Measurements from ENCODE around the gene BICC1. TPM values are rescaled to one million over a fixed set of nuclear protein-coding genes. Genes with fewer than 3 reads are reported as not detected.

BICC1 gene
- total RNA-seq, 1 donor from 2014 or later, result 0.12 TPM

DNA sequence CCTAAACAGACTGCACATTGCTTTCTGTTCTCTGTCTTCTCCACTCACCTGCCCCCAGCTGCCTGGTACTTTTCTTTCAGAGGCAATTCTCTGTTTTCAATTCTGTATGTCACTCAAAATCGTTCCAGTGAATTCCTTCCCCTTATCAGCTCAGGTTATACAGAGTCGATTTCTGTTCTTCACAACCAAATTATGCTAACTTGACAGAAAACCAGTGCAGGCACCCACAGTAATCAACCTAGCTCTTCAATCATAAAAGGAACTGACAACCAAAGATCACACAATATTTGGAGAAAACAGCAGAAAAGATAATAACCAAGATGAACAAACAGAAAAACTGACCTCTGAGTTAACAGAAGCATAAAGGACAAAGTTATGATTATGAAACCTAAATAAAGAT lies 360.5 kb downstream of the BICC1 start:
- TF ChIP-seq CTCF (IDR thresholded peaks at IDR 0.05; ENCODE audit: partially characterized antibody, unreplicated experiment), result no peak
- H3K27ac Mint-ChIP-seq (ENCODE audit: unreplicated experiment), result no peak overlapping the region
- H3K9me3 Mint-ChIP-seq (ENCODE audit: unreplicated experiment), result no peaks in the 10 kb centered on the region
- H3K4me3 Mint-ChIP-seq (ENCODE audit: unreplicated experiment), result no peak overlapping the region
- no peaks in the 10 kb centered on the region for H3K4me1 Mint-ChIP-seq (ENCODE audit: low read depth, unreplicated experiment)
- H3K36me3 Mint-ChIP-seq (ENCODE audit: unreplicated experiment), result no peaks in the 10 kb centered on the region
- DNase-seq, result no peak
- H3K27me3 Mint-ChIP-seq (ENCODE audit: unreplicated experiment), result no peaks in the 10 kb centered on the region

Other genes with a start within 250 kb of the BICC1 start
- 7.6 TPM for gene IPMK, start 245.0 kb upstream of the BICC1 start, total RNA-seq (ENCODE audit: unreplicated experiment)
- 29.3 TPM for gene CISD1, start 243.7 kb upstream of the BICC1 start, total RNA-seq (ENCODE audit: unreplicated experiment)
- gene UBE2D1, start 177.9 kb upstream of the BICC1 start, total RNA-seq (ENCODE audit: unreplicated experiment), result 48.1 TPM
- gene TFAM, start 127.5 kb upstream of the BICC1 start, total RNA-seq (ENCODE audit: unreplicated experiment), result 31.8 TPM

Measured in glutamatergic neuron (in vitro differentiated cells).